Measurements from ENCODE around the gene PPP2R5C.

- TF ChIP-seq MYC (IDR thresholded peaks at IDR 0.05; ENCODE audit: low read depth, low read length) (no peak), CTCF (IDR thresholded peaks at IDR 0.05; ENCODE audit: extremely low read depth in 1 of 2, insufficient read depth in 1 of 2, low read depth in 1 of 2, low read length in 2 of 2) (no peak), MAX (IDR thresholded peaks at IDR 0.05; ENCODE audit: insufficient read depth, insufficient read length) (no peak), POLR2A (IDR thresholded peaks at IDR 0.05; ENCODE audit: low read depth, low read length) (no peak), EZH2 (IDR thresholded peaks at IDR 0.05; ENCODE audit: borderline replicate concordance, low read depth, low read length, severe bottlenecking) (no peak), POLR2AphosphoS5 (IDR thresholded peaks at IDR 0.05; ENCODE audit: insufficient read depth, low read depth, low read length) (no peak)
These were observed 178.2 kb downstream of the PPP2R5C start for GRCh38 chr14:101939646-101940170.
